ENCODE results near the gene DLEC1. TPM values are rescaled to one million over a fixed set of nuclear protein-coding genes. Genes with fewer than 3 reads are reported as not detected.
"Not testable (repeated sequence)": the region's sequence is repeated elsewhere in the genome, so short reads cannot be mapped to it uniquely, and the experiment has no call there.

DLEC1 gene
- total and polyA plus RNA-seq, 7 donors: 0.01 to 0.09 (median 0.05) TPM; not detected in 2

DNA sequence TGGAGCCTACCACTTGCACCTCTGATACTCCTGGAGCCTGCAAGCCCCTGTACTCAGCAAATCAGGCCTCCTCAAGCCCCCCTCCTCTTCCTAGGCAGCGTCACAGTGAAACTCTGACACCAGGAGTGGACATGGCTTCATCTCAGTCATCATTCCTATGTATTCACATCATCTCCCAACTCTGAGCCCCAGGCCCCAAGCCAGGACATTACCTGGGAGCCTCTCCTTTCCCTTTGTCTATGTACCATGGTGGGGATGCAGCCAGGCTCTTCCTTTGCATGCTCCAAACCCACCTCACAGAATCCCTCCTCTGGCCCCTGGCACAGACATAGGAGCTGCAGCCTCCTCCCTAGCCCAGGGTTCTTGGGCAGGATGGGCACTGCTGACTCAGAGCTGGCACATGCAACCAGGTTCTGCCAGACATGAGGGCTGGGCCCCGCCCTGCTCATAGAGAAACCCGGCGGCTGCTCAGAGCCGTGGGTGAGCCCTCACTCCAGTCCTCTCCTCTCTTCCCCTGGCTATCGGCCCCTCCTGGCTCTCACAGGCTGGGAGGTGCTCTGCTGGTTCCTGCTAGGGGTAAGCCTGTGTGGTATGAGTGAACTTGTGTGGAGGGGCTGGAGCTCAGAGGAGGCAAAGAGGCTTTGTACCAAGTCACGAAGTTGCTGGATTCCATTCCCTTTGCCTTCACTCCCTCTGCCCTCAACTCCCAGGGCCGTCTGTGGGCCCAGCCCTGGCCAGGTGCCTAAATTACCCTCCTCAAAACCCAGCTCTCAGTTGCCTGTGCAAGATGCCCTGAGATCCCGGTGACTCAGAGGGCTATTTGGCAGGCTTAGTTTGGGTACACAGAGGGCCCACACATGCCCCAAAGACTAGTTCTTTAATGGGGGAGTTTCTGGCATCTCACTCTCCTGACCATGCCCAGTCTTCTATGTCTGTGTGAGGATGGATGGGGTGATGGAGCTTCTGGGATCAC is 7.7 kb upstream of the DLEC1 start:
- H3K27ac ChIP-seq: no peak overlapping the region
- intact Hi-C loops (cut with DNase I): no loop called here
- TF ChIP-seq, protein P1, sequence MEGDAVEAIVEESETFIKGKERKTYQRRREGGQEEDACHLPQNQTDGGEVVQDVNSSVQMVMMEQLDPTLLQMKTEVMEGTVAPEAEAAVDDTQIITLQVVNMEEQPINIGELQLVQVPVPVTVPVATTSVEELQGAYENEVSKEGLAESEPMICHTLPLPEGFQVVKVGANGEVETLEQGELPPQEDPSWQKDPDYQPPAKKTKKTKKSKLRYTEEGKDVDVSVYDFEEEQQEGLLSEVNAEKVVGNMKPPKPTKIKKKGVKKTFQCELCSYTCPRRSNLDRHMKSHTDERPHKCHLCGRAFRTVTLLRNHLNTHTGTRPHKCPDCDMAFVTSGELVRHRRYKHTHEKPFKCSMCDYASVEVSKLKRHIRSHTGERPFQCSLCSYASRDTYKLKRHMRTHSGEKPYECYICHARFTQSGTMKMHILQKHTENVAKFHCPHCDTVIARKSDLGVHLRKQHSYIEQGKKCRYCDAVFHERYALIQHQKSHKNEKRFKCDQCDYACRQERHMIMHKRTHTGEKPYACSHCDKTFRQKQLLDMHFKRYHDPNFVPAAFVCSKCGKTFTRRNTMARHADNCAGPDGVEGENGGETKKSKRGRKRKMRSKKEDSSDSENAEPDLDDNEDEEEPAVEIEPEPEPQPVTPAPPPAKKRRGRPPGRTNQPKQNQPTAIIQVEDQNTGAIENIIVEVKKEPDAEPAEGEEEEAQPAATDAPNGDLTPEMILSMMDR (IDR thresholded peaks at IDR 0.05): no peak
- no peak overlapping the region for H3K4me3 ChIP-seq
- ATAC-seq (peak; percentile 33 to 69 (median 52)), DNase-seq (peak; percentile 43 to 68)
- H3K9me3 ChIP-seq: no peaks in the 10 kb centered on the region
- WGBS, 3 donors: 31 to 51% (median 36%) methylated on average over 9 of the region's 9 CpGs
- H3K4me1 ChIP-seq: peaks cover 5% of the 10 kb centered on the region
- no peaks in the 10 kb centered on the region for H3K36me3 ChIP-seq (ENCODE audit: insufficient read depth in 1 of 2, low read depth in 1 of 2)
- H3K27me3 ChIP-seq (ENCODE audit: insufficient read depth in 3 of 3, low read length in 2 of 3): peaks cover 0 to 5% (median 4%) of the 10 kb centered on the region in 3 donors

DNA sequence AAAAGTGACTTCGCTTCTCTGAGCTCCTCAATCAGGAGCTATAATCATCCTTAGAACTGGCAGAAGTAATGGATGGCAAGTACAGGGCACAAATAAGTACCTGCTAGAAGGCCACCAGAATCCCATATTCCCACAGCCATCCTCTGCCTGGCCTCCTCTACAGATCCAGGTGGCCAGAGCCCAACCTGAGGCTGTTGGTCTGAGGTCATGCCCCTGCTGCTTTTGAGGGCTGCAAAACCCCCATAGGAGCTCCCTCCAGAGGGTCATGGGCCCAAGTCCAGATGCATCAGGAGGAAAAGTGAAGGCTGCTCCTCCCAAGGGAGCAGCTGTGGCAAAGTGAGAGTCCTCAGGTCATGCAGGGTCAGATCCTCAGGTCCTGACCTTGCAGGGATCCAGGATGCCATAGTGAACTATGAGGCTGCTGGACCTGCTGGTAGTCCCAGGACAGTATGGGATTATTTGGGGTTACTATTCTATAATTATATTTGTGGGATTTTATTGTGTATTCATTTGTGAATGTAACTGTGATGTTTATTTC is 6.6 kb upstream of the DLEC1 start:
- Histone ChIP-seq H3K27ac (no peak overlapping the region), H3K27me3 (ENCODE audit: insufficient read depth in 3 of 3, low read length in 2 of 3) (peaks cover 0 to 5% (median 4%) of the 10 kb centered on the region in 3 donors), H3K4me3 (no peak overlapping the region), H3K4me1 (peaks cover 5% of the 10 kb centered on the region), H3K9me3 (no peaks in the 10 kb centered on the region), H3K36me3 (ENCODE audit: insufficient read depth in 1 of 2, low read depth in 1 of 2) (no peaks in the 10 kb centered on the region)
- TF ChIP-seq, protein P1 (IDR thresholded peaks at IDR 0.05): no peak
- DNase-seq (no peak), ATAC-seq (no peak)
- intact Hi-C loops (cut with DNase I): no loop called here
- 94 to 100% (median 97%) methylated on average over 1 of the region's 1 CpG for WGBS, 3 donors

DNA sequence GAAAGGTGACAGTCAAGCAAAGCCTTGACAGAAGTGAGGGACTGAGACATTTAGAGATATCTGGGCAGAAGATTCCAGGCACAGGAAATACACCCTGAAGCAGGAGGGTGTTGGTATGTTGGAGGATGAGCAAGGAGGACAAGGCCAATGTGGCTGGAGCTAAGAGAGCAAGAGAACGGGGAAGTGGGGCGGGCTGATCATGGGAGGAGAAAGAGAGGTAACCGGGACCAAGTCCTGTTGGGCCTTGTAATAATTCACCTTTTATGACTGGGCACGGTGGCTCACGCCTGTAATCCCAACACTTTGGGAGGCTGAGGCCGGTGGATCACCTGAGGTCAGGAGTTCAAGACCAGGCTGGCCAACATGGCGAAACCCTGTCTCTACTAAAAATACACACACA is 5.4 kb upstream of the DLEC1 start:
- DNase-seq; H3K27ac ChIP-seq; H3K36me3 ChIP-seq (ENCODE audit: insufficient read depth in 1 of 2, low read depth in 1 of 2); H3K4me3 ChIP-seq; H3K27me3 ChIP-seq (ENCODE audit: insufficient read depth in 3 of 3, low read length in 2 of 3); H3K4me1 ChIP-seq; ATAC-seq; H3K9me3 ChIP-seq; intact Hi-C loops (cut with DNase I): not testable (repeated sequence)
- WGBS, 3 donors: 88 to 94% (median 90%) methylated on average over 6 to 7 of the region's 7 CpGs

DNA sequence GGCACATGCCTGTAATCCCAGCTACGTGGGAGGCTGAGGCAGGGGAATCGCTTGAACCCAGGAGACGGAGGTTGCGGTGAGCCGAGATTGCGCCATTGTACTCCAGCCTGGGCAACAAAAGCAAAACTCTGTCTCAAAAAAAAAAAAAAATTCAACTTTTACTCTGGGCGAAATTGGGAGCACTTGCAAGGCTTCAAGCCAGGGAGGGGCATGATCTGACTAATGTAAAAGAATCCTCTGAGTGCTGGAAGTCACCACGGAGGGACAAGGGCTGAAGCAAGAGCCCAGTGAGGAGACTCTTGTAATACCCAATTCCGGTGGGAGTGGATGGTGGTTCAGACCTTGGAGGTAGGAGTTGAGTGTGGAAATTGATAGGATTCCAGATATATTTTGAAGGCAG is 4.7 kb upstream of the DLEC1 start:
- H3K4me1 ChIP-seq; H3K9me3 ChIP-seq; DNase-seq; H3K4me3 ChIP-seq; H3K27ac ChIP-seq; ATAC-seq; H3K36me3 ChIP-seq (ENCODE audit: insufficient read depth in 1 of 2, low read depth in 1 of 2); intact Hi-C loops (cut with DNase I): not testable (repeated sequence)
- peaks cover 0 to 12% (median 4%) of the 10 kb centered on the region in 3 donors for H3K27me3 ChIP-seq (ENCODE audit: insufficient read depth in 3 of 3, low read length in 2 of 3)
- 87 to 92% (median 88%) methylated on average over 9 of the region's 9 CpGs for WGBS, 3 donors

DNA sequence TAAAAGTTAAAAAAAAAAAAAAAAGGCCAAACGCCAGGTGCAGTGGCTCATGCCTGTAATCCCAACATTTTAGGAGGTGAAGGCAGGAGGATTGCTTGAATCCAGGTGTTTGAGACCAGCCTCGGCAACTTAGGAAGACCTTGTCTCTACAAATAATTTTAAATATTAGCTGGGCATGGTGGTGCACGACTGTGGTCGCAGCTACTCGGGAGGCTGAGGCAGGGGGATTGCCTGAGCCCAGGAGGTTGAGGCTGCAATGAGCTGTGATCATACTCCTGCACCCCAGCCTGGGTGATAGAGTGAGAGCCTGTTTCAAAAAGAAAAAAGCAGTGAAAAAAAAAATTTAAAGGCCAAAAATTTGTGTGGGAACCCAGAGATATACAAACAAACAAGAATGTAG is 2.7 kb upstream of the DLEC1 start:
- 81 to 95% (median 83%) methylated on average over 5 of the region's 5 CpGs for WGBS, 3 donors
- ATAC-seq (no peak), DNase-seq (no peak)
- Histone ChIP-seq H3K4me1 (no peaks in the 10 kb centered on the region), H3K4me3 (no peak overlapping the region), H3K27ac (no peak overlapping the region), H3K9me3 (no peaks in the 10 kb centered on the region), H3K36me3 (ENCODE audit: insufficient read depth in 1 of 2, low read depth in 1 of 2) (no peaks in the 10 kb centered on the region), H3K27me3 (ENCODE audit: insufficient read depth in 3 of 3, low read length in 2 of 3) (peaks cover 0 to 22% (median 2%) of the 10 kb centered on the region in 3 donors)
- TF ChIP-seq, protein P1 (IDR thresholded peaks at IDR 0.05): no peak
- intact Hi-C loops (cut with DNase I): no loop called here

Measured in psoas muscle (tissue), 8 donors.